NOMO-1 (cell line): ENCODE measurements around the gene GUCY1A2.

Experiments used
- DNase-seq, 2 experiments: peaks; one replicate each; lab custom pipeline; 2025; ENCODE audit not compliant: unreplicated experiment in 2 of 2; lab: John Stamatoyannopoulos, UW

The GUCY1A2 gene

GRCh38 chr11:106998916-106999188 lies 19.4 kb downstream of the GUCY1A2 start:
- no peak for DNase-seq

GRCh38 chr11:106998116-106998915 lies 20.0 kb downstream of the GUCY1A2 start:
- no peak for DNase-seq

- no peak for DNase-seq
Observed at GRCh38 chr11:106997227-106997626, 21.0 kb downstream of the GUCY1A2 start.

- DNase-seq = no peak
Observed at GRCh38 chr11:106996691-106997090, 21.6 kb downstream of the GUCY1A2 start.

GRCh38 chr11:106990331-106990730 lies 27.9 kb downstream of the GUCY1A2 start:
- no peak for DNase-seq

GRCh38 chr11:106989078-106989455 lies 29.2 kb downstream of the GUCY1A2 start:
- DNase-seq = no peak

DNA sequence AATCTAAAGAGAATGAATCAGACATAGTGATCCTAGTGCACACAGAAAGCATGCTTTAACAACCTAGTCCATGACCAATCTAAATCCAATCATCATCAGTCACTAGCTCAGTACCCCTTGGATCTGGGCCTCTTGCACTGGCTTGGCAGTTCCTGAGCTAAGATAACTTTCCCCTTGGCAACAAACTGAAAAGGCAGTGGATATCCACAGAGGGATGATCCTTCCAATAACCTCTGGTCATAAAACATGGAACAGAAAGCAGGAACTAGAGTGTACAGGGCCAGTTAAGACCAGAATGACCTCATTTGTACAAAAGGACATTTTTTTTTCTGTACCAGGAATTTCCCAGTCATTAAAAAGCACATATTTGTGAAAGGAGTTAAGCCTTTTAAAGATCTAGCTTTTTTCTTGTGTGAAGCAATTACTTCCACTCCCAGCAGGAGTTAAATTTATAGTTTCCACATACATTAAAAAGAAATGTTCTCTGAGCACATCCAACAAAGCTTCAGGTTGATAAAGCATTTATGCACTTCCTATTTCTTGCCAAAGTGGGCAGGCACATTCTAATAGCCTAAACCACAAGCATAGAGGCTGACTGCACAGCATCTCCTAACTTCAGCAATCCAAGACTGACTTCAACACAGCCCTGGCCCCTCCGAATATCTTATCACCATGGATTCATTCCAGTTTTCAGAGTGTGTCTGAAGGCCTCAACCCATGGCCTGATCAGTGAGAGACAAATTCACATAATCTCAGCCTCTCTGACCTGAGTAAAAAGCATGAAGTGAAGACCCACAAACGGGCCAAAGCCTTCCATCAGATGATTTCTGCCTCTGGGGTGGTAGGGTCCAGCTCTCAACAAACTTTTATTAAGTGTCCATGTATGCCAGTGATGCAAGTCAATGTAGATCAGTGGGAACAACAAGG lies 29.9 kb downstream of the GUCY1A2 start:
- peak; percentile 57 to 72 for DNase-seq

- DNase-seq = no peak
Observed at GRCh38 chr11:106986673-106987072, 31.6 kb downstream of the GUCY1A2 start.

GRCh38 chr11:106986261-106986660 lies 32.0 kb downstream of the GUCY1A2 start:
- DNase-seq = no peak

DNA sequence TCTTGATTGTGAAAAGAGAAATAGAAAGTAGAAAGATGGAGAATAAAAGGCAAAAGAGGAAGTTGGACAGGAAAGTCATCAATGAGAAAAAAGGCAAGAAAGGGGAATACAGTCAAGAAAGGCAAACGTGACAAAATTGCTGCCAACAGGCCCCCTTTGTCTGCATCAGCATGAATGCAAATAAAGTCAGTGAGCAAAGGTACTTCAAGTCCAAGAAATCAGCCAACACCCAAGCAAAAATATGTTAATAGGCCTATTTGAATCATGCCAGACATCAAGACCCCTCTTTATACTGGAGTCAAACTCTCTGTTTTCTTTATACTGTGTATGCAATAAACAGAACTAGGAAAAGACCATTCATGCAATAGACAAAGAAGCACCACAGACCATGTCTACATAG lies 34.3 kb downstream of the GUCY1A2 start:
- DNase-seq = no peak

DNA sequence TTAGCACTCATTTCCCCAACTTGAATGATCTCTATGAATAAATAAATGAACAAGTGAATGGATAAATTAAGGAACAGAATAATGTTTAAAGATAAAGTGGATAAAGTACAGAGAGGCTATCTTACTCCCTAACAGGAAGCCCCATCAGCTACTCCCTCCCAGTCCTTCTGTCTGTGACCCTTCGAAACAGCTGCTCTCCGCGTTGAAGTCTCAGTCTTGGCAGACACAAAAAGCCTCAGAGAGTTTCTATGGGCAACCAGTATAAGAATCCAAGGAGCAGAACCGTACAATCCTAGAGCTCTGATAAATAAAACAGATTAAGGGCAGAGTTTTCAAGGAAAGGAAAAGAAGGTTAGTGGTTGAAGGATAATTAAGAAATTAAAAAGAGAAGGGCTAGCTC lies 35.0 kb downstream of the GUCY1A2 start:
- no peak for DNase-seq

DNA sequence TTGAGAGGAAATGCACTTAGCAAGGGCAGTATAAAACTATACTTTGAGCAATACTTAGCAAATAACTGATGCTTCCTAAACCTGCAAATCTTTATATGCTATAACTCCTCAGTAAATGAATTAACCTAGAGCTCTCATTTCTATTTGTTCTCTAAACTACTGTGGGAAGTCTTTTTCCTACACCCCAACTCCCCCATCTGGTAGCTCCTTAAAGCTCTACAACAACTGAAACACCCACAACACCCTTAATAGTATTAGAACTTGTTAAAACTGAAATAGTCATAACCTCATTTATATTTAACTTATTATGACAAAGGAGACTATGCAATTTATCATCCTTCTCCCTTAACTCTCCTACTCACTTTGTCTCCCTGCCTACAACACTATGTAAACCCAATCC lies 43.4 kb downstream of the GUCY1A2 start:
- DNase-seq = no peak

- no peak for DNase-seq
Observed at GRCh38 chr11:106971864-106972263, 46.4 kb downstream of the GUCY1A2 start.

DNA sequence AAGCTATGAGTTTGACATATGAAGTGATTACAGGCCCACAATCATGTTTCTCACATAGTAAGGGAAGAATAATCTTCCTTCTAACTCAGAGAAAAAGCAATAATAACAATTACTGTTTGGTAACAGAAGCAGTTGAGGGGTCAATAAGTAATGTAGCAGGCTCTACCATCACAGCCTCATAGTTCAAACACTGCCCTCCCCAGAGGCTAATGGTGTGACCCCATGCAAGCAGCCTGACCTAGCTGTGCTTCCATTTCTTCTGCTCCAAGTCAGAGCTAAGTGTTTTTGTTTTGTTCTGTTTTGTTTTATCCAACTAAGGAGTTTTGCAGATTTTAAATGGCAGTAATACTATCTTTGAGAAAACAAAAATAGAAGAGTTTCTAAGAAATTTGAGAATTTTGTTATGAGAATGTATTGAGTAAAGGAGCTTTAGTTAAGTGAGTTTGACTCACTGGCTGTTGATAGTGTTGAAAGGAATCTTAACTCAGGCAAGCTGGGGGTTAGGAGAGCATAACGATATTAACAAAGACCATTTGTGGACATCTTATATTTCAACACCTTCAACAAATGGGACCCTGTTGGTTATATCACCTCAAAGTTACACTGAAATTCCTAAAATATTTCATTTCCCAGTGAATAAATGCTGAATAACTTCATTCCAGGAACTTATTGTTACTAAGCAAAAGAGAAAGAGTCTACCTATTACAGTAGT lies 48.5 kb downstream of the GUCY1A2 start:
- no peak for DNase-seq

- no peak for DNase-seq
Observed at GRCh38 chr11:106962995-106963394, 55.3 kb downstream of the GUCY1A2 start.

DNA sequence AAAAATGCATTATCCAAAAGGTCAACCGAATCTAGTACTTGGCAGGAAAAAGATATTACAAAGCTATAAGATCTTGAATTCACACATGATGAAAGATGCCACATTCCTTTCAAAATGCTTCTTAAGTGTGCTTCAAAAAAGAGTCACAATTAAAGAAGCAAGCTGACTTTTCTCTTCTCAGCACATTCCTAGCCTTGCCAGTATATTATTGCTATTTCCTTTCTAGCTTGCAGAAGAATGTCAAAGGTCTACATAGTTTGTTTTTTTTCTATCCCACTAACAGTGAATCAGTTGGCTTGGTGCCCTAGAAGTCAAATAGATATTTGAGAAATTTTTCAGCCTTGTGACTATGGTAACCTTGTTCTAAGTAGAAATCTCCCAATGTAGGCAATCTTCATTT lies 56.8 kb downstream of the GUCY1A2 start:
- no peak for DNase-seq

DNA sequence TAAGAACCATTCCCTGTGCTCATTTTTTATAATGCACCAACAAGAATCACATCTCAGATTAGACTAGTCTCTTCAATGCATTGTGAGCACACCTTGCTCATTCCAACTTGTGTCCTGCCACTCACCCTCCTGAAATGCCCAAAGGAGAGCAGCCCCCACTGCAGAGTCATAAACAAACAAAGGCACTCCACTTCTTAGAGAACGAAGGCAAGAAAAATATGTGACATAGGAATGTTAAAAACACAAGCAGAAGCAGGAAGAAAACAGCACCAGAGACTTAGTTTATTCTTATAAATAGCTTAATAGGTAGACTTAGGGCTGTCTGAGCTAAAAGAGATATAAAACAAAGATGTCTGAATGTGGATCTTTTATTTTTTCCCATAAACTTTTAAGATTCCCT lies 57.2 kb downstream of the GUCY1A2 start:
- DNase-seq = no peak

- no peak for DNase-seq
Observed at GRCh38 chr11:106959800-106960199, 58.5 kb downstream of the GUCY1A2 start.

GRCh38 chr11:106959386-106959785 lies 58.9 kb downstream of the GUCY1A2 start:
- no peak for DNase-seq

- DNase-seq = no peak
Observed at GRCh38 chr11:106958517-106959248, 59.6 kb downstream of the GUCY1A2 start.

- DNase-seq = no peak
Observed at GRCh38 chr11:106957030-106957482, 61.2 kb downstream of the GUCY1A2 start.
